ENCODE results near the gene RAB31.

Gene RAB31

GRCh38 chr18:9874728-9875127 is 166.6 kb downstream of the RAB31 start:
- no peaks in the 10 kb centered on the region for H3K4me1 ChIP-seq
- no peaks in the 10 kb centered on the region for H3K36me3 ChIP-seq (ENCODE audit: control insufficient read depth, insufficient read depth, low read length)
- TF ChIP-seq CTCF (IDR thresholded peaks at IDR 0.05) = no peak
- no peak overlapping the region for H3K27ac ChIP-seq
- H3K4me2 ChIP-seq (ENCODE audit: low read length) = no peak overlapping the region
- H3K79me2 ChIP-seq = no peaks in the 10 kb centered on the region
- no peak overlapping the region for H2AFZ ChIP-seq
- H3K9ac ChIP-seq = no peak overlapping the region
- no peaks in the 10 kb centered on the region for H3K27me3 ChIP-seq (ENCODE audit: control insufficient read depth, insufficient read depth, low read length)
- H3K4me3 ChIP-seq (ENCODE audit: low read depth, low read length) = no peak overlapping the region
- H3K9me3 ChIP-seq (ENCODE audit: control insufficient read depth, low read length) = no peaks in the 10 kb centered on the region

GRCh38 chr18:9876212-9876866 is 168.2 kb downstream of the RAB31 start:
- Histone ChIP-seq H3K9ac (no peak overlapping the region), H3K79me2 (no peaks in the 10 kb centered on the region), H3K4me3 (ENCODE audit: low read depth, low read length) (no peak overlapping the region), H3K4me2 (ENCODE audit: low read length) (no peak overlapping the region), H3K27me3 (ENCODE audit: control insufficient read depth, insufficient read depth, low read length) (no peaks in the 10 kb centered on the region), H3K36me3 (ENCODE audit: control insufficient read depth, insufficient read depth, low read length) (no peaks in the 10 kb centered on the region), H3K9me3 (ENCODE audit: control insufficient read depth, low read length) (no peaks in the 10 kb centered on the region), H3K4me1 (no peaks in the 10 kb centered on the region), H2AFZ (no peak overlapping the region), H3K27ac (no peak overlapping the region)
- TF ChIP-seq CTCF (IDR thresholded peaks at IDR 0.05) = no peak

- Histone ChIP-seq H3K9me3 (ENCODE audit: control insufficient read depth, low read length) (no peaks in the 10 kb centered on the region), H3K4me2 (ENCODE audit: low read length) (peak overlapping the region; percentile 40), H3K27ac (no peak overlapping the region), H3K79me2 (no peaks in the 10 kb centered on the region), H3K36me3 (ENCODE audit: control insufficient read depth, insufficient read depth, low read length) (no peaks in the 10 kb centered on the region), H3K27me3 (ENCODE audit: control insufficient read depth, insufficient read depth, low read length) (no peaks in the 10 kb centered on the region), H3K4me1 (no peaks in the 10 kb centered on the region), H2AFZ (peak overlapping the region; percentile 67), H3K9ac (no peak overlapping the region), H3K4me3 (ENCODE audit: low read depth, low read length) (no peak overlapping the region)
- no peak for TF ChIP-seq CTCF (IDR thresholded peaks at IDR 0.05)
Observed at GRCh38 chr18:9876867-9877654, 169.0 kb downstream of the RAB31 start.

GRCh38 chr18:9877655-9878014 is 169.5 kb downstream of the RAB31 start:
- H3K36me3 ChIP-seq (ENCODE audit: control insufficient read depth, insufficient read depth, low read length) = no peaks in the 10 kb centered on the region
- H3K79me2 ChIP-seq = no peaks in the 10 kb centered on the region
- H2AFZ ChIP-seq = peak overlapping the region; percentile 67
- no peak for TF ChIP-seq CTCF (IDR thresholded peaks at IDR 0.05)
- no peak overlapping the region for H3K27ac ChIP-seq
- no peaks in the 10 kb centered on the region for H3K27me3 ChIP-seq (ENCODE audit: control insufficient read depth, insufficient read depth, low read length)
- H3K4me1 ChIP-seq = no peaks in the 10 kb centered on the region
- no peak overlapping the region for H3K9ac ChIP-seq
- H3K4me2 ChIP-seq (ENCODE audit: low read length) = peak overlapping the region; percentile 40
- no peak overlapping the region for H3K4me3 ChIP-seq (ENCODE audit: low read depth, low read length)
- H3K9me3 ChIP-seq (ENCODE audit: control insufficient read depth, low read length) = no peaks in the 10 kb centered on the region
